Right lung (tissue), 5 donors: ENCODE measurements around the gene MS4A3. TPM values are rescaled to one million over a fixed set of nuclear protein-coding genes. Genes with fewer than 3 reads are reported as not detected.
"Not testable (repeated sequence)": the region's sequence is repeated elsewhere in the genome, so short reads cannot be mapped to it uniquely, and the experiment has no call there.

Experiments
- DNase-seq, 2 donors: peaks; one replicate each; pipeline ENCODE4 v3.0.0-alpha.2; 2013
- polyA plus RNA-seq, 5 donors: library from polyadenylated mRNA; unstranded; fragments of 120-200 nt; gene quantifications; one replicate each; pipeline versions ENCODE4 v1.2.1 to v1.2.3, GENCODE V29; 2013; ENCODE audit warnings: inconsistent platforms in 1 of 5, low replicate concordance in 1 of 5; ENCODE audit not compliant: insufficient read length in 5 of 5, insufficient read depth in 1 of 5

The MS4A3 gene
- polyA plus RNA-seq, 5 donors = 1.2 to 2.3 (median 1.4) TPM

DNA sequence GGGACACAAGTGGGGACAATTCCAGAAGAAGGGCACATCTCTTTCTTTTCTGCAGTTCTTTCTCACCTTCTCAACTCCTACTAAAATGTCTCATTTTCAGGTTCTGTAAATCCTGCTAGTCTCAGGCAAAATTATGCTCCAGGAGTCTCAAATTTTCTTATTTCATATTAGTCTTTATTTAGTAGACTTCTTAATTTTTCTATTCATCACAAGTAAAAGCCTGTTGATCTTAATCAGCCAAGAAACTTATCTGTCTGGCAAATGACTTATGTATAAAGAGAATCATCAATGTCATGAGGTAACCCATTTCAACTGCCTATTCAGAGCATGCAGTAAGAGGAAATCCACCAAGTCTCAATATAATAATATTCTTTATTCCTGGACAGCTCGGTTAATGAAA lies 31.9 kb downstream of the MS4A3 start, which contains the start of gene MS4A2:
Gene MS4A2, plus strand, starts transcription at position 301 of the 400 bp plus-strand sequence. CDS start 102 bp downstream, outside the sequence.
- no peak for DNase-seq

DNA sequence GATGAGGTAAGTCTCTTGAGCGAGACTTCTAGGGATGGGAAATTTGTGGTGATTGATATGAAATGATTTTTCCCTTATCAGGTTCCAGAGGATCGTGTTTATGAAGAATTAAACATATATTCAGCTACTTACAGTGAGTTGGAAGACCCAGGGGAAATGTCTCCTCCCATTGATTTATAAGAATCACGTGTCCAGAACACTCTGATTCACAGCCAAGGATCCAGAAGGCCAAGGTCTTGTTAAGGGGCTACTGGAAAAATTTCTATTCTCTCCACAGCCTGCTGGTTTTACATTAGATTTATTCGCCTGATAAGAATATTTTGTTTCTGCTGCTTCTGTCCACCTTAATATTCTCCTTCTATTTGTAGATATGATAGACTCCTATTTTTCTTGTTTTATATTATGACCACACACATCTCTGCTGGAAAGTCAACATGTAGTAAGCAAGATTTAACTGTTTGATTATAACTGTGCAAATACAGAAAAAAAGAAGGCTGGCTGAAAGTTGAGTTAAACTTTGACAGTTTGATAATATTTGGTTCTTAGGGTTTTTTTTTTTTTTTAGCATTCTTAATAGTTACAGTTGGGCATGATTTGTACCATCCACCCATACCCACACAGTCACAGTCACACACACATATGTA lies 39.1 kb downstream of the MS4A3 start:
- DNase-seq = no peak

DNA sequence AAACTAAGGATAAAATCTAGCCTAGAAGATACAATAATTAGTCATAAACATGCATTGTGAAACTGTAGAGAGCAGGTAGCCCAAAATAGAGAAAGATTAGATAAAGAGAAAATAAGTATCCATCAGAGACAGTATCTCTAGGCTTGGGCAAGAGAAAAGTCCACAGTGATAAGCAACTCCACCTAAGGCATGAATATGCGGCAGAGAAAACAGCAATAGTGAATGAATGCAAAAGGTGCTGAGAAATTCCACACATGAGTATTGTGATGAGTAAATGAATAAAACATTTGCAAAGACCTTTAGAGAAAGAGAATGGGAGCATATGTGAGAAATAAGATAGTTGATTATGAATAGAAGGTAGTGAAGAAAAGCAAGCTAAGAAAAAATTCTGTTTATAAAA lies 40.7 kb downstream of the MS4A3 start:
- no peak for DNase-seq

- no peak for DNase-seq
Measured at GRCh38 chr11:60098508-60098907, 42.0 kb downstream of the MS4A3 start.

GRCh38 chr11:60100516-60100915 lies 44.1 kb downstream of the MS4A3 start:
- DNase-seq = no peak

GRCh38 chr11:60101368-60101767 lies 44.9 kb downstream of the MS4A3 start:
- not testable (repeated sequence) for DNase-seq

- not testable (repeated sequence) for DNase-seq
Measured at GRCh38 chr11:60104471-60105115, 48.1 kb downstream of the MS4A3 start.

- not testable (repeated sequence) for DNase-seq
Measured at GRCh38 chr11:60108631-60109030, 52.2 kb downstream of the MS4A3 start.

- DNase-seq = no peak
Measured at GRCh38 chr11:60111793-60112192, 55.3 kb downstream of the MS4A3 start.

- DNase-seq = no peak
Measured at GRCh38 chr11:60116996-60117790, 60.7 kb downstream of the MS4A3 start.

DNA sequence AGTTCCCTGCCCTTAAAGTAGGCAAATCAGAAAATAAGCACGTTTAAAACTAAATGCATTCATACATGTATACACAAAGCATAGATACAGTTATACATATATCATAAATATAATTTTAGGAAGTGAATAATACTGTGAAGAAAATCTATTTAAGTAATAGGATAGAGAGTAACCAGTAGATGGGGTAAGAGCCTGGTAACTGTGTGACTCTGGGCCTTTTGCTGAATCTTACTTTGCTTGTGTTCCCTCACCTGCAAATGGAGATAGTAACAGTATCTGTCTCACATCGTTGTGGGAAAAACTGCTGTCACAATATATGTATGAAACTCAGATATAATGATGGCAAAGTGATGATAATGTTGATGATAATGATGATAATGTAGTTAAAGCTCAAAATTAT lies 61.9 kb downstream of the MS4A3 start:
- no peak for DNase-seq

- DNase-seq = no peak
Measured at GRCh38 chr11:60119710-60120109, 63.2 kb downstream of the MS4A3 start.

Other genes starting within 250 kb of the MS4A3 start
- 10 to 100 TPM; 53.1 to 55.5 (median 53.7) TPM for gene MRPL16, start 245.9 kb upstream of the MS4A3 start, polyA plus RNA-seq
- not detected for gene CBLIF, start 211.2 kb upstream of the MS4A3 start, polyA plus RNA-seq
- gene TCN1, start 190.2 kb upstream of the MS4A3 start, polyA plus RNA-seq = under 1 TPM in 2 of 5 donors, not detected in 3; 0.10 to 0.28 TPM
- not detected for gene OOSP3, start 177.9 kb upstream of the MS4A3 start, polyA plus RNA-seq
- under 1 TPM in 2 of 5 donors, not detected in 3; 0.17 to 0.39 TPM for gene OOSP1, start 118.2 kb upstream of the MS4A3 start, polyA plus RNA-seq
- gene OOSP4A, start 92.6 kb upstream of the MS4A3 start, polyA plus RNA-seq = not detected
- not detected for gene OOSP4B, start 39.5 kb upstream of the MS4A3 start, polyA plus RNA-seq
- not detected for gene OOSP2, start 16.3 kb upstream of the MS4A3 start, polyA plus RNA-seq
- gene MS4A2, start 32.0 kb downstream of the MS4A3 start, polyA plus RNA-seq = under 1 TPM in 3 of 5 donors, not detected in 2; 0.04 to 0.07 (median 0.07) TPM
- gene MS4A6A, start 126.4 kb downstream of the MS4A3 start, polyA plus RNA-seq = 10 to 100 TPM; 16.9 to 41.2 (median 29.4) TPM
- 1 to 10 TPM; 1.1 to 2.7 (median 2.1) TPM for gene MS4A4E, start 186.5 kb downstream of the MS4A3 start, polyA plus RNA-seq
- 10 to 100 TPM in 4 of 5 donors, 1 to 10 TPM in 1; 5.5 to 16.4 (median 13.3) TPM for gene MS4A4A, start 224.0 kb downstream of the MS4A3 start, polyA plus RNA-seq